HL-60 (cell line): Measurements from ENCODE around the gene TP53I3.

Experiments used
- DNase-seq, 2 experiments: peaks; one replicate each; pipeline ENCODE4 v3.0.0-alpha.2; 2010 to 2020; ENCODE audit warnings: low read depth in 1 of 2, low spot score in 1 of 2
- H3K27ac ChIP-seq: fragments of 250-450 bp; sonication (Bioruptor Pico); replicated peaks from 2 replicates; pipeline ENCODE4 v1.5.1; 2020; ENCODE audit warnings: mild to moderate bottlenecking, moderate library complexity
- H3K27me3 ChIP-seq: fragments of 250-450 bp; sonication (Bioruptor Pico); 2 replicates; pipeline ENCODE4 v1.5.1; 2021; ENCODE audit warnings: mild to moderate bottlenecking, moderate library complexity; ENCODE audit not compliant: insufficient read depth, poor library complexity, severe bottlenecking
- H3K4me3 ChIP-seq: replicated peaks from 2 replicates; pipeline ENCODE4 v1.5.1; 2011; ENCODE audit warnings: mild to moderate bottlenecking, control low read depth, low read length; ENCODE audit not compliant: insufficient read depth
- GABPA ChIP-seq: IDR thresholded peaks from 2 replicates; pipeline ENCODE4 v1.6.1; 2012; ENCODE audit warnings: low read depth
- POLR2AphosphoS5 ChIP-seq: IDR thresholded peaks from 2 replicates; pipeline ENCODE4 v1.6.1; 2012; ENCODE audit warnings: low read depth
- SPI1 ChIP-seq: IDR thresholded peaks from 2 replicates; pipeline ENCODE4 v1.6.1; 2012; ENCODE audit warnings: low read depth, mild to moderate bottlenecking, borderline replicate concordance
- TF ChIP-seq, protein P1 (sequence below): IDR thresholded peaks from one replicate; pipeline ENCODE4 v1.5.1; 2011; ENCODE audit warnings: low read length, control low read depth, inconsistent platforms; ENCODE audit not compliant: insufficient read depth
- TF ChIP-seq, protein P2 (sequence below): IDR thresholded peaks from 2 replicates; pipeline ENCODE4 v1.6.1; 2012; ENCODE audit warnings: low read depth; ENCODE audit not compliant: insufficient replicate concordance

TP53I3 gene

DNA sequence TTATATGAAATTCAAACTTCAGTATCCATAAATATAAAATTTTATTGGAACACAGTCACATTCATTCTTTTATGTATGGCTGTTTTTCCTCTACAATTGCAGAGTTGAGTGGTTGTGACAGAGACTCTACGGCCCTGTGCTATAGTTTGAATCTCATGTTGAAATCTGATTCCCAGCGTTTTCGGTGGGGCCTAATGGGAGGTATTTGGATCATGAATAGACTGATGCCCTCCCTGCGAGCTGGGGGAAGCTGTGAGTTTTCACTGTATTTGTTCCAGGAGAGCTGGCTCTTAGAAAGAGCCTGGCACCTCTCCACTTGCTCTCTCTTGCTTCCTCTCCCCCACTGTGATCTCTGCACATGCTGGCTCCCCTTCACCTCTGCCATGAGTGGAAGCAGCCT, 36.8 kb upstream of the TP53I3 start:
- no peaks in the 10 kb centered on the region for H3K27me3 ChIP-seq
- DNase-seq, result no peak
- H3K4me3 ChIP-seq, result no peak overlapping the region
- TF ChIP-seq, protein P1, sequence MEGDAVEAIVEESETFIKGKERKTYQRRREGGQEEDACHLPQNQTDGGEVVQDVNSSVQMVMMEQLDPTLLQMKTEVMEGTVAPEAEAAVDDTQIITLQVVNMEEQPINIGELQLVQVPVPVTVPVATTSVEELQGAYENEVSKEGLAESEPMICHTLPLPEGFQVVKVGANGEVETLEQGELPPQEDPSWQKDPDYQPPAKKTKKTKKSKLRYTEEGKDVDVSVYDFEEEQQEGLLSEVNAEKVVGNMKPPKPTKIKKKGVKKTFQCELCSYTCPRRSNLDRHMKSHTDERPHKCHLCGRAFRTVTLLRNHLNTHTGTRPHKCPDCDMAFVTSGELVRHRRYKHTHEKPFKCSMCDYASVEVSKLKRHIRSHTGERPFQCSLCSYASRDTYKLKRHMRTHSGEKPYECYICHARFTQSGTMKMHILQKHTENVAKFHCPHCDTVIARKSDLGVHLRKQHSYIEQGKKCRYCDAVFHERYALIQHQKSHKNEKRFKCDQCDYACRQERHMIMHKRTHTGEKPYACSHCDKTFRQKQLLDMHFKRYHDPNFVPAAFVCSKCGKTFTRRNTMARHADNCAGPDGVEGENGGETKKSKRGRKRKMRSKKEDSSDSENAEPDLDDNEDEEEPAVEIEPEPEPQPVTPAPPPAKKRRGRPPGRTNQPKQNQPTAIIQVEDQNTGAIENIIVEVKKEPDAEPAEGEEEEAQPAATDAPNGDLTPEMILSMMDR, result no peak
- TF ChIP-seq SPI1, result no peak
- TF ChIP-seq GABPA, result no peak
- TF ChIP-seq POLR2AphosphoS5, result no peak
- TF ChIP-seq, protein P2, sequence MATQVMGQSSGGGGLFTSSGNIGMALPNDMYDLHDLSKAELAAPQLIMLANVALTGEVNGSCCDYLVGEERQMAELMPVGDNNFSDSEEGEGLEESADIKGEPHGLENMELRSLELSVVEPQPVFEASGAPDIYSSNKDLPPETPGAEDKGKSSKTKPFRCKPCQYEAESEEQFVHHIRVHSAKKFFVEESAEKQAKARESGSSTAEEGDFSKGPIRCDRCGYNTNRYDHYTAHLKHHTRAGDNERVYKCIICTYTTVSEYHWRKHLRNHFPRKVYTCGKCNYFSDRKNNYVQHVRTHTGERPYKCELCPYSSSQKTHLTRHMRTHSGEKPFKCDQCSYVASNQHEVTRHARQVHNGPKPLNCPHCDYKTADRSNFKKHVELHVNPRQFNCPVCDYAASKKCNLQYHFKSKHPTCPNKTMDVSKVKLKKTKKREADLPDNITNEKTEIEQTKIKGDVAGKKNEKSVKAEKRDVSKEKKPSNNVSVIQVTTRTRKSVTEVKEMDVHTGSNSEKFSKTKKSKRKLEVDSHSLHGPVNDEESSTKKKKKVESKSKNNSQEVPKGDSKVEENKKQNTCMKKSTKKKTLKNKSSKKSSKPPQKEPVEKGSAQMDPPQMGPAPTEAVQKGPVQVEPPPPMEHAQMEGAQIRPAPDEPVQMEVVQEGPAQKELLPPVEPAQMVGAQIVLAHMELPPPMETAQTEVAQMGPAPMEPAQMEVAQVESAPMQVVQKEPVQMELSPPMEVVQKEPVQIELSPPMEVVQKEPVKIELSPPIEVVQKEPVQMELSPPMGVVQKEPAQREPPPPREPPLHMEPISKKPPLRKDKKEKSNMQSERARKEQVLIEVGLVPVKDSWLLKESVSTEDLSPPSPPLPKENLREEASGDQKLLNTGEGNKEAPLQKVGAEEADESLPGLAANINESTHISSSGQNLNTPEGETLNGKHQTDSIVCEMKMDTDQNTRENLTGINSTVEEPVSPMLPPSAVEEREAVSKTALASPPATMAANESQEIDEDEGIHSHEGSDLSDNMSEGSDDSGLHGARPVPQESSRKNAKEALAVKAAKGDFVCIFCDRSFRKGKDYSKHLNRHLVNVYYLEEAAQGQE, result no peak
- no peak overlapping the region for H3K27ac ChIP-seq

GRCh38 chr2:24121066-24121465, 36.4 kb upstream of the TP53I3 start:
- no peak for DNase-seq
- Histone ChIP-seq H3K27me3 (no peaks in the 10 kb centered on the region), H3K4me3 (no peak overlapping the region), H3K27ac (no peak overlapping the region)
- TF ChIP-seq, protein P2, result no peak
- TF ChIP-seq GABPA (no peak), SPI1 (no peak), POLR2AphosphoS5 (no peak)
- TF ChIP-seq, protein P1, result no peak

DNA sequence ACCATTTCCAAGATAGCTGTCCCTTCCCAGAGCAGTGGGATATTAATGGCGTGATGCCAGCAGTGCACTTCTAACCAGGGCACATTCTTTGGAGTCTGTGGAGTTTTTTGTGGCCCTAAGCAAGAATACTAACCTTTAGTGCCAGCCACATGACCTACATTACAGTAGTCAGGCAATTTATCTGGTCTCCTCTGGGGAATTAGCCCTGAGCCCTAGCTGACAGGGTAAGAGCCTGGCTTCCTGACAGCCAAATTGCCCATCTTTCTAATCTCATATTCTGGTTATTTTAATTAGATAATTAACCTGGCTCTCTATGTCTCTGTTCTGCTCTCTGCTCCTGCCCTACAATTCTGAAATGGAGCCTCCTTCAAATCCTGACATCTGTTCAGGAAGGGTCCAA, 33.3 kb upstream of the TP53I3 start:
- no peak overlapping the region for H3K27ac ChIP-seq
- H3K27me3 ChIP-seq, result no peaks in the 10 kb centered on the region
- no peak for TF ChIP-seq GABPA
- TF ChIP-seq, protein P1, result no peak
- no peak for TF ChIP-seq POLR2AphosphoS5
- TF ChIP-seq, protein P2, result no peak
- no peak for TF ChIP-seq SPI1
- no peak overlapping the region for H3K4me3 ChIP-seq
- DNase-seq, result no peak
